OCI-LY1 (cell line): ENCODE measurements around the gene ZDHHC18.

Experiments used
- H2AFZ ChIP-seq: fragments of 200-600 bp; sonication (generic), shearing (Covaris generic); 2 replicates; pipeline ENCODE4 v1.6.0; 2014; ENCODE audit warnings: antibody characterized with exemption, mild to moderate bottlenecking, low read length
- H3F3A ChIP-seq: fragments of 200-600 bp; sonication (generic), shearing (Covaris generic); 2 replicates; pipeline ENCODE4 v1.6.0; 2014; ENCODE audit warnings: mild to moderate bottlenecking, antibody characterized with exemption, low read length, moderate library complexity; ENCODE audit not compliant: insufficient read depth
- H3K27ac ChIP-seq: fragments of 200-600 bp; sonication (generic); 2 replicates; pipeline ENCODE4 v1.5.1; 2014; ENCODE audit warnings: low read length, mixed run types, mild to moderate bottlenecking, low read depth; ENCODE audit not compliant: poor library complexity, severe bottlenecking
- H3K27me3 ChIP-seq: fragments of 200-600 bp; sonication (generic); 2 replicates; pipeline ENCODE4 v1.6.0; 2014; ENCODE audit warnings: antibody characterized with exemption, mild to moderate bottlenecking, low read length, moderate library complexity; ENCODE audit not compliant: insufficient read depth
- H3K36me3 ChIP-seq: fragments of 200-600 bp; sonication (generic); 2 replicates; pipeline ENCODE4 v1.6.1; 2014; ENCODE audit warnings: mild to moderate bottlenecking, antibody characterized with exemption, low read length, moderate library complexity, mixed read lengths; ENCODE audit not compliant: insufficient read depth
- H3K4me1 ChIP-seq: fragments of 200-600 bp; sonication (generic); 2 replicates; pipeline ENCODE4 v1.5.1; 2014; ENCODE audit warnings: mild to moderate bottlenecking, low read length, moderate library complexity; ENCODE audit not compliant: insufficient read depth, severe bottlenecking
- H3K4me2 ChIP-seq: fragments of 200-600 bp; sonication (generic), shearing (Covaris generic); 2 replicates; pipeline ENCODE4 v1.6.1; 2014; ENCODE audit warnings: low read length
- H3K4me3 ChIP-seq: fragments of 200-600 bp; sonication (generic); 2 replicates; pipeline ENCODE4 v1.5.1; 2014; ENCODE audit warnings: low read length, low read depth, mild to moderate bottlenecking, mixed read lengths; ENCODE audit not compliant: poor library complexity, severe bottlenecking
- H3K79me2 ChIP-seq: fragments of 200-600 bp; shearing (Covaris generic); 2 replicates; pipeline ENCODE4 v1.6.1; 2016; ENCODE audit warnings: mixed run types, low read length, mixed read lengths; ENCODE audit not compliant: insufficient read depth
- H3K9ac ChIP-seq: fragments of 200-600 bp; sonication (generic), shearing (Covaris generic); 2 replicates; pipeline ENCODE4 v1.6.1; 2014; ENCODE audit warnings: mild to moderate bottlenecking, low read length, mixed read lengths
- H3K9me2 ChIP-seq: fragments of 200-600 bp; sonication (generic), shearing (Covaris generic); 2 replicates; pipeline ENCODE4 v1.6.1; 2014; ENCODE audit warnings: low read depth, mild to moderate bottlenecking, low read length, mixed read lengths
- H3K9me3 ChIP-seq: fragments of 200-600 bp; shearing (Covaris generic); 2 replicates; pipeline ENCODE4 v1.6.1; 2014; ENCODE audit warnings: low read length, mixed read lengths
- H4K20me1 ChIP-seq: fragments of 200-600 bp; sonication (generic), shearing (Covaris generic); 2 replicates; pipeline ENCODE4 v1.6.0; 2016; ENCODE audit warnings: mild to moderate bottlenecking, low read length; ENCODE audit not compliant: insufficient read depth
- EZH2 ChIP-seq: fragments of 200-600 bp; sonication (generic), shearing (Covaris generic); IDR thresholded peaks from 2 replicates; pipeline ENCODE4 v1.8.0; 2017; ENCODE audit warnings: borderline replicate concordance, mixed run types, mild to moderate bottlenecking, antibody characterized with exemption, low read length, moderate library complexity, mixed read lengths
- TF ChIP-seq, protein P1 (sequence below): fragments of 200-600 bp; sonication (generic), shearing (Covaris generic); IDR thresholded peaks from 2 replicates; pipeline ENCODE4 v1.5.1; 2017; ENCODE audit warnings: mild to moderate bottlenecking, antibody characterized with exemption, low read length, moderate library complexity, mixed read lengths

The ZDHHC18 gene

DNA sequence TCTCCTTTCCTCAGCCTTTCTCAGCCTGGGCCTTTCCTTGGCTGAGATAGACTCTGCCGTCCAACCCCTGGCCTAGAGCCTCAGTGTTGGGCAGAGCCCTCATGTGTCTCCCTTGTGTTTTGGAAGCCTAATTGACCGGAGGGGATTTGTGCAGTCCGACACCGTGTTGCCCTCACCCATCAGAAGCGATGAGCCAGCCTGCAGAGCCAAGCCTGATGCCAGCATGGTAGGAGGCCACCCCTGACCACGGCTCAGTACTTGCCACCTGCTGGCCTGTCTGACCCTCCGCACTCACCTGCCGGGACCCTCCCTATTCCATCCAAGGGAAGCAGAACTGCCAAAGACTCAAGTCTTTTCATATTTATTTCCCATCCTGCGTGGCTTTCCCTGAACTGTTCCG lies 27.1 kb downstream of the ZDHHC18 start:
- Histone ChIP-seq H3K4me3 (no peak overlapping the region), H3K9me2 (no peaks in the 10 kb centered on the region)

DNA sequence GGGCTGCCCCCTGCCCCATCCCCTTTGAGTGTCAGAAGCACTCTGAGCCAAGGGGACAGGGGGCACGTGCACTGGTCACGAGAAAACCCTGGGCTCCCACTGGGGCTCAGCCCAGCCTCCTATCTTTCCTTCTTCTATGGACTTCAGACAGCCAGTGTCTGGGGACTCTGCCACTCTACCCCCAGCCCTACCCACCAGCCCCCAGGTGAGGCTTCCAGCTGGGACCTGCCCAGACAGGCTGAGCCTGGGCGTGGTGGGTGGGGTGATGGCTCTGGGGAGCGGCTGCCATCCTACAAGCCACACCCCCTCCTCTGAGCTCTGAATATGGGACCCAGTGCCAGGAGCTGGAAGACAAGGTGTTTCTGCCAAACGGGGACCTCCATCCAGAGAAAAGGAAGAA lies 28.4 kb downstream of the ZDHHC18 start:
- Histone ChIP-seq H3K9ac (no peak overlapping the region), H3K4me3 (no peak overlapping the region), H3K27ac (no peak overlapping the region), H3K9me3 (no peaks in the 10 kb centered on the region), H3K36me3 (peaks cover 43% of the 10 kb centered on the region; the same call in 1 of the 2 replicates), H3K27me3 (no peaks in the 10 kb centered on the region), H3K9me2 (no peaks in the 10 kb centered on the region), H2AFZ (no peak overlapping the region), H3K79me2 (no peaks in the 10 kb centered on the region), H3K4me1 (no peaks in the 10 kb centered on the region), H4K20me1 (no peaks in the 10 kb centered on the region), H3F3A (no peaks in the 10 kb centered on the region), H3K4me2 (no peak overlapping the region)
- no peak for TF ChIP-seq EZH2
- TF ChIP-seq, protein P1, sequence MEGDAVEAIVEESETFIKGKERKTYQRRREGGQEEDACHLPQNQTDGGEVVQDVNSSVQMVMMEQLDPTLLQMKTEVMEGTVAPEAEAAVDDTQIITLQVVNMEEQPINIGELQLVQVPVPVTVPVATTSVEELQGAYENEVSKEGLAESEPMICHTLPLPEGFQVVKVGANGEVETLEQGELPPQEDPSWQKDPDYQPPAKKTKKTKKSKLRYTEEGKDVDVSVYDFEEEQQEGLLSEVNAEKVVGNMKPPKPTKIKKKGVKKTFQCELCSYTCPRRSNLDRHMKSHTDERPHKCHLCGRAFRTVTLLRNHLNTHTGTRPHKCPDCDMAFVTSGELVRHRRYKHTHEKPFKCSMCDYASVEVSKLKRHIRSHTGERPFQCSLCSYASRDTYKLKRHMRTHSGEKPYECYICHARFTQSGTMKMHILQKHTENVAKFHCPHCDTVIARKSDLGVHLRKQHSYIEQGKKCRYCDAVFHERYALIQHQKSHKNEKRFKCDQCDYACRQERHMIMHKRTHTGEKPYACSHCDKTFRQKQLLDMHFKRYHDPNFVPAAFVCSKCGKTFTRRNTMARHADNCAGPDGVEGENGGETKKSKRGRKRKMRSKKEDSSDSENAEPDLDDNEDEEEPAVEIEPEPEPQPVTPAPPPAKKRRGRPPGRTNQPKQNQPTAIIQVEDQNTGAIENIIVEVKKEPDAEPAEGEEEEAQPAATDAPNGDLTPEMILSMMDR = no peak

More for the DNA sequence above, 27.1 kb downstream of the ZDHHC18 start:
- H3K27me3 ChIP-seq = no peaks in the 10 kb centered on the region
- H3K4me2 ChIP-seq = no peak overlapping the region
- no peaks in the 10 kb centered on the region for H3F3A ChIP-seq
- no peak overlapping the region for H3K9ac ChIP-seq
- peaks cover 48% of the 10 kb centered on the region; the same call in 1 of the 2 replicates for H3K36me3 ChIP-seq
- H3K27ac ChIP-seq = no peak overlapping the region
- TF ChIP-seq, protein P1 = no peak
- no peak for TF ChIP-seq EZH2
- no peaks in the 10 kb centered on the region for H3K79me2 ChIP-seq
- no peak overlapping the region for H2AFZ ChIP-seq
- H3K9me3 ChIP-seq = no peaks in the 10 kb centered on the region
- no peaks in the 10 kb centered on the region for H3K4me1 ChIP-seq
- no peaks in the 10 kb centered on the region for H4K20me1 ChIP-seq

DNA sequence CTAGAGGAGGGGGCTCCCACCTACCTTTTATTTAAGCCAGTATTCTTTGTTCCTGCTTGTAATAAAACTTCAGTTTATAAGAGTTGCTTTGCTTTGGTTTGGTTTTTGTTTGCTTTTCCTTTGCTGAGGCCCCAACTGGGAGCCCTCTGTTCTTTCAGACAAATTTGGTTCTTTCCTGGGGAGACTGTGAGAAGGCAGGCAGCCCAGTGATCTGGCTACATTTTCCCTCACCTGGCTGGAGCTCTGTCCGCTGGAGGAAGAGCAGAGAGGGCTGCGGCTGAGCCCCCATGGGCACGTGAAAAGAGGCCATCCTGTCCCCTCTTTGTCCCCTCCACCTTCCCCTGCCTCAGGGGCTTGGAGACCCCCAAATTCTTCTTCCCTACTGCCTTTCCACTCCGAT lies 29.1 kb downstream of the ZDHHC18 start:
- H3K27ac ChIP-seq = no peak overlapping the region
- H3K79me2 ChIP-seq = no peaks in the 10 kb centered on the region
- H4K20me1 ChIP-seq = no peaks in the 10 kb centered on the region
- no peaks in the 10 kb centered on the region for H3K9me2 ChIP-seq
- H3F3A ChIP-seq = no peaks in the 10 kb centered on the region
- TF ChIP-seq, protein P1 = no peak
- no peak for TF ChIP-seq EZH2
- no peak overlapping the region for H3K4me3 ChIP-seq
- H3K36me3 ChIP-seq = peaks cover 36% of the 10 kb centered on the region; the same call in 1 of the 2 replicates
- no peak overlapping the region for H2AFZ ChIP-seq
- H3K27me3 ChIP-seq = no peaks in the 10 kb centered on the region
- H3K9me3 ChIP-seq = no peaks in the 10 kb centered on the region
- no peak overlapping the region for H3K9ac ChIP-seq
- no peaks in the 10 kb centered on the region for H3K4me1 ChIP-seq
- no peak overlapping the region for H3K4me2 ChIP-seq
